ENCODE data around the gene DNASE2B.
A peak's percentile ranks its signal among the peaks of the same experiment; 100 is the strongest.

Gene DNASE2B, protein sequence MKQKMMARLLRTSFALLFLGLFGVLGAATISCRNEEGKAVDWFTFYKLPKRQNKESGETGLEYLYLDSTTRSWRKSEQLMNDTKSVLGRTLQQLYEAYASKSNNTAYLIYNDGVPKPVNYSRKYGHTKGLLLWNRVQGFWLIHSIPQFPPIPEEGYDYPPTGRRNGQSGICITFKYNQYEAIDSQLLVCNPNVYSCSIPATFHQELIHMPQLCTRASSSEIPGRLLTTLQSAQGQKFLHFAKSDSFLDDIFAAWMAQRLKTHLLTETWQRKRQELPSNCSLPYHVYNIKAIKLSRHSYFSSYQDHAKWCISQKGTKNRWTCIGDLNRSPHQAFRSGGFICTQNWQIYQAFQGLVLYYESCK

DNA sequence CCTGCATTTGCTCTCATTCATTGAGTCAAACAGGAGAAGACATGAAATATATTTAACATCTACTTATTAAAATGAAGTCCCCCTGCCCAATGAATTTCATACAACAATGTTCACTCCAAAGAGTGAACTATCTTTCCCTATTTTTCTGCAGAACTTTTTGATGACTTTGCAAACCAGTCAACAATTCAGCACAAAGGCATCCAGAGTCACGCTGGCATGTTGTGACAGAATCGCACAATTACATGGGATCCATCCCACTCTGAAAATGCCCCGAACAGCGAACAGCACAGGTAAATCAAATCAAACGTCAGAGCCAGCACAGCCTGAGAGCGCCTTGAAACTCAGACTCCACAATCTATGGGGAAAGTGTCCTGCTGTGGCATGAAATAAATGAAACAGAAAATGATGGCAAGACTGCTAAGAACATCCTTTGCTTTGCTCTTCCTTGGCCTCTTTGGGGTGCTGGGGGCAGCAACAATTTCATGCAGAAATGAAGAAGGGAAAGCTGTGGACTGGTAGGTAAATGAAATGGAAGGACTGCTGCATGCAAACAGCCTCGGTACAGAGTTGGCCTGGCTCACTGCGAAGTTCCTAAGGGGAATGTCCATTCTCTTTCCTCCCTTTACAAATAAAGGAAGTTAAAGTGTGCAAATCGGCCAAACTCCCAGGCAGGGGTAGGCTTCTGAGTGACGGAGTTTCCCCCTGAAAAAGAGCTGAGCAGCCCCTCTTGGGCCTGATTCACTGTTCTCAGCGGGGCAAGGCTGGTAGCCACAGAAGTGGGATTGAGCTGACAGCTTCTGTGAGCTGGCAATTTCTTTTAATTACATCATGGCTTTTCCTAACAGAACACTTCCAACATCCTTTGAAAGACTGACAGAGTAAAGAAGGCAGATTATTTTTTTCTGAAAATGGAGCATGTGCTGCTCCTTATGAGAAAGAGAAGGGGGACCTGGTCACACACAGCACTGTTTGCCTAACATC lies at the start of gene DNASE2B:
TSS of gene DNASE2B (plus strand) at position 310 of the 981 bp plus-strand sequence. CDS start at position 391, 81 bp downstream.
- DNase-seq (ENCODE audit: low spot score) = no peak

DNA sequence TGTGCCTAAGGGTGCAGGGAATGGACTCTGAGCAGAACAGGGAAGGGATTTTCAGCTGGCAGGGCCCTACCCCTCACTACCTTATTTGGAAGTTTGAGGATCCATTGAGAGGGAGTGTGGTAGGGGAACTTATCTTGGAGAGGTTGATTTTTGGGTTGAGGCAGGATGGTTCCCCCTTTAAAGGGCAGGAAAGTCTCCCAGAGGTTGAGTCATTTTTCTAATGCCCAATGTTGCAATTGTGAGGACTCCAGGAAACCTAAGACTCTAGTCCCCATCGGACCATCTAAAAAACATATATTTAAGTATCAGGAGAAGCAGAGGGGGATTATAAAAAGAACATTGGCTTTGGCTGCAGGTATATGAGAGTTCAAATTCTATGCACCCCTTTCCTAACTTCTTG lies 49.5 kb upstream of the DNASE2B start:
- no peak for DNase-seq (ENCODE audit: low spot score)

DNA sequence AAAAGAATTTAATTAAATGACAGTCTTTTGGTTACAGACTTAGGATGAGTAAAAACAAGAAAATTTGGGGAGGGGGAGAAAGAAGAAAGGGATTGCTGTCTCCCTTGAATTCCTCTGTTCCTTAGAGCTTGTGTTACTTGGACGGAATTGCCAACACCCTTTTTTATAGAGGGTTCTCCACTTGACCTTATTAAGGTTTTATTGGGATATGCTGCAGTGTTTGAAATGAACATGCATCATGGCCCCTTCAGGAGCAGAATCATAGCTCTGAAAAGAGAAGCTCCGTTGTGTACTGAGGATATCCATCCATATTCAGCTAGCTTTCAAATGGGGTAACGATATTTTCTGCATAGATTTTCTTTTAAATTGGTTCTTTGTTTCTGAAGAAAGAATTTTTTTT lies 48.2 kb upstream of the DNASE2B start:
- DNase-seq (ENCODE audit: low spot score) = no peak

DNA sequence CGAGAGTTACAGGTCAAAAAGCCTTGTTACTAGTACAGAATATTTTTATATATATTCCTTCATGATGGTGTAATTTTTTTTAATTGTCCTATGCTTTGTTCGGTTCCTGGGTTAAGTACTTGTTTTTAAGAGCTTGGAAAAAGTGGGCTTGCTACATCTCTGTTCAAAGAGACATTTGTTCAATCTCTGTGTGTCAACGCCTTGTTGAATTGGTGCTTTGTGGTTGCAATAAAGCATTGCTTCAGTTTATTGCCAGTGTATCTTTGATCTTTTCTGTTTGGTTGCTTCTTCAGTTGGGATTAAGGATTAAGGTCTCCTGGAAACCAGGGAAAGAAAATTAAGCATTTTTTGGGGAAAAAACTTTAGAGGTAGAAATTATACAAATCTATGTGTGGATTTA lies 47.7 kb upstream of the DNASE2B start:
- peak; percentile 71 for DNase-seq (ENCODE audit: low spot score)

DNA sequence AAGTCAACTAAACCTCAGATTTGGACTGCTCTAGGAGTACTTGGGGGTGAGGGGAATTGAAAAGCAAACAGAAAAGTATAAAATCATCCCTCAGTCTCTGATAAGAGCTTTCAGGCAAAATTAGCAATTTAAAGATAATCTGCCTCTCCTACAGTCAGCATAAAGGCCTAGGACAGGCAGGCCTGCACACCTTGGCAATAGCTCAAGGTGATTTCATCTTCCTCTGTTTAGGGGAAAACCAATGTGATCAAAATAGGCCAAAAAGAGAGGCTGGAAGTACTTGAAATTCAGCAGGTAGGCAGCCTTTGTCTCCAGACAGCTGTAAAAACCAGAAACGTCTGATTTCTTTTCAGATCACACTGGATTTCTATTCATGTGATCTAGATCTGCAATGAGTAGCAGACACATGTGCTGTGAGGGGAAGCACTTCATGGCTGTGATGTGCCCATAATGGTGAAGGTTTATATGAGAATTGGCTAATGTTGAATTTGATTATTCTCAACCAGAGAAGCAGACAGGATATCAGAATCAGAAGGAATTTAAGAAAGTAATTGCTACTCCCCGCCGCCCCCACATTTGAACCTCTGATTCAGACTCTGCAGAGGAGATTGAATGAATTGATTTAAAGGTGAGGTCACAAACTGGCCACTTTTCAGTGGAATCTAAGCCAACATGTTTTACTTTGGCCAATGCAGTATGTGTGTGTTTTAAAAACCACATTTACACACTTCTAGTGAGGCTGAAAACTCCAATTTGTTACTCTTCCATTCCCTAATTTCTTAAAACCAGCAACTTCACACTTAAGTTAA lies 45.8 kb upstream of the DNASE2B start:
- DNase-seq (ENCODE audit: low spot score) = no peak

DNA sequence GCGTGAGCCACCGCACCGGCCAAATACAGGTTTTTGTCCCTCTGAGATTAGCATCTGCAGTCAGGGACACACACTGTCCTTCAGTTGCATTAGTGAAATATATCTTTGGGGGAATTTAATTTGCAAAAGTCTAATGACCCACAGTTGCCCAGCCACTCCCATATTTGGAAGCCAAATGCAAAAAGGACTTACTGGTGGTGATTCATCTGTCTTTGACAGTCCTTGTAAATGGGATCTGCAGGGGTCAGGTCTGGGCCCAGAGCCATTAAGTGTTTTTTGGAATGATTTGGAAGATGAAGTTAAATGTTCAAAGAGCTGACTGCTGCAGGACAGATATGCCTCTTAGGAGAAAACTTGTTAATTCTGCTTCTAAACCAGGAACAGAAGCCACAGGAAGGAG lies 44.6 kb upstream of the DNASE2B start:
- DNase-seq (ENCODE audit: low spot score) = no peak

DNA sequence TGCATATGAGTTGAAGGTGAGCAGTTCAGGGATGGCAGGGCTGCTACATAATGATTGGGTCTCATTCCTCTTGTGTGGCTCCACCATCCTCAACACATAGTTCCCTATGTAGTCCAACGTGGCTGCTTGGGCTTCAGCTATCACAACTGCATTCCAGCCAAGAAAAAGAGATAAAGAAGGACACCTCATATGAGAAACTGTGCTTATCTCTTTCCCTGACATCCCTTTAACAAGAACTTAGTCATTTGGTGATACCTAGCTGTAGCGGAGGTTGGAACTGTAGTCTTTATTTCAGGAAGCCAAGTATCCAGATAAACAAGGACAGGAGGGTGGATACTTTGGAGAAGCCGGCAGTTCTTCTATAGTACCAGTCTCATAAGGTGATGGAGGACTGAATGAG lies 42.7 kb upstream of the DNASE2B start:
- no peak for DNase-seq (ENCODE audit: low spot score)

DNA sequence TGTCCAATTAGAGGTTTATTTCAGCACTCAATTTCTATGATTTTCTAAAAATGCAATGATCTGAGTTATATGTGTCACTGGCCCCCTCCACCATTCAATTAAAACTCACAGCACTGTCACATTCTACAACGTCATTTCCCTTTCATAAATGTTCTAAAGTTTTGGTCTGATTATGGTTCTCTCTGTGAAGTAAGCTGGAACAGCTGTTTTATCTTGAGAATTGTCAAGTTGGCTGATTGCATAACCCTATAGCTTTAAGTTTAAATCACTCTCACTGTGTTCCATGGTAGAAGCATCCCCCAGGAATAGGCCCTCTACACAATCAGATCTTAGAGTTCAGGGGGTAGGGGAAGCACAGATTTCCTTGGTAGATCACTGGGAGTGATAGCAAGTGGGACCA lies 41.4 kb upstream of the DNASE2B start:
- no peak for DNase-seq (ENCODE audit: low spot score)

DNA sequence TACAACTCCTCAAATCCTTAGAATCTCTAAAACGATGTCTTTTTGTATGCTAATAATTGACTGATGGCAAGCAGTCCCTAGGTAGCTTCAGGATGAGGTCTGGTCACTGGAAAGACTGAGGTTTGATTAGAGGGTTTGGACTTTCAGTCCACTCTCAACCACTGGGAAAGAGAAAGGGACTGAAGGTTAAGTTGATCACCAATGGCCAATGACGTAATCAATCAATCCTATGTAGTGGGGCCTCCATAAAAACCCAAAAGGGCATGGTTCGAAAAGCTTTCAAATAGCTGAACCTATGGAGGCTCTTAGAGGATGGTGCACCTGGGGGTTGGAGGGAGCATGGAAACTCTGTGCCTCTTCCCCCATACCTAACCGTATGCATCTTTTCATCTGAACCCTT lies 39.6 kb upstream of the DNASE2B start:
- DNase-seq (ENCODE audit: low spot score) = no peak

DNA sequence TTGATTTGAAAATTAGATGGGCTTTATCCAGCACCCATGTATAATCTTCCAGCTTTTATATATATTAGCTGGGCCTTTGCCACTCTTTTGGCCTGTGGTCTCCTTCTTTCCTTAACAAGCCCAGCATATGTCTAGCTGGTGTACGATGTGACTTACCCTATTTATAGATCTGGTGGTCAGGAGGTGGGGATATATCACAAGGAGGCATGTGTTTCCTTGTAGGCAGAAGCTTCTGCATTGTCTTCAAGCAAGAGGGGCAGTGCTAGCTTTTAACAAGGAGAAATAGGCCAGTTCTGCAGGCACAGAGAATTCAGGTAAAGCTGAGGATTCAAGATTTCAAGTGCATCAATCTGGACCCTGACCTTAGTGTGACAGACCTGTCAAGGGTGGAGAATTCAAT lies 38.0 kb upstream of the DNASE2B start:
- DNase-seq (ENCODE audit: low spot score) = no peak

DNA sequence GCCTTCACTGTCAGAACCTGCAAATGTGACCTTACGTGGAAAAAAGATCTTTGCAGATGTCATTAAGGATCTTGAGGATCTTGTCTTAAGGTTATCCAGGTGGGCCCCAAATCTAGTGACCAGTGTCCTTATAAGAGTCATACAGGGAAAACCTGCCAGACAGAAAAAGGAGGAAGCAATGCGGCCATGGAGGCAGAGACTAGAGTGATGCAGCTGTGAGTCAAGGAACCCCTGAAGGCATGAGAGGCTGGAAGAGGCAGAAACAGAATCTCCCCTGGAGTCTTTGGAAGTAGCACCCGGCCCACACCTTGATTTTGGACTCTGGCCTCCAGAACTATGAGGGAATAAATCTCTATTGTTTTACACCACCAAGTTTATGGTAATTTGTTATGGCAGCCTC lies 36.5 kb upstream of the DNASE2B start:
- DNase-seq (ENCODE audit: low spot score) = no peak

DNA sequence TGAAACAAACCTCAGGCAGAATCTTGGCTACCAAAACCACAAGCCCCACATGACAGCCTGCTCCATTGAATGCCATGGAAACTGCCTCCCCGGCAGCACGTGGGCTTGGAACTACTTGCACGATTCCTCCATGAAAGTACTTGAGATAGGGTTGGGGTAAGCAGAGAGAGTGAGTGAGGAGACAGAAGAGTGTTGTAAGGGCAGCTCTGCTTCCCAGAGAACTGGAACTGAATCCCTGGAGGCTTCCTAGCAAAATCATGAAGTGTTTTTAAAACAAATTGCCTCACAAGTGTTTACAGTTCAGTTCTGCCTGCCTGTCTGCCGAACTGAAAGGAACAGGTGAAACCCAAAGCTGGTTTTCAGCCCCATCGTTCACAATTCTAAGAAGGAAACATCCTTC lies 35.3 kb upstream of the DNASE2B start:
- no peak for DNase-seq (ENCODE audit: low spot score)

DNA sequence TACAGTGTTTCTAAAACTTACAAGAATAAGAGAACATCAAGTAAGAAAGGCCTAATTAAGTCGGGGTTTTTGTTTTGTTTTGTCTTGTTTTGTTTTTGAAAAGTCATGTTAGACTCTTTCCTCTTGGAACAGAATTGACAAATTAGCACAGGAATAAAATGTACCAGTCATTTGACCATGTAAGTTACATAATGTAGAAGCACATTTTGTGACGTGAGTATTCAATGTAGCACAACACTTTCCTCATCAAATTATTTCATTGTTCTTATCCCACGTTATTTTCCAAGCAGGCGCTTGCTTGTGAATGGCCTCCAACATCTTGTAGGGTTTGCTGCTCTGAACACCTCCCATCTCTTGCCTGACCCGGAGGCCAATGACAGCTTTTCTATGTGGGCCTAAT lies 34.7 kb upstream of the DNASE2B start:
- DNase-seq (ENCODE audit: low spot score) = no peak

DNA sequence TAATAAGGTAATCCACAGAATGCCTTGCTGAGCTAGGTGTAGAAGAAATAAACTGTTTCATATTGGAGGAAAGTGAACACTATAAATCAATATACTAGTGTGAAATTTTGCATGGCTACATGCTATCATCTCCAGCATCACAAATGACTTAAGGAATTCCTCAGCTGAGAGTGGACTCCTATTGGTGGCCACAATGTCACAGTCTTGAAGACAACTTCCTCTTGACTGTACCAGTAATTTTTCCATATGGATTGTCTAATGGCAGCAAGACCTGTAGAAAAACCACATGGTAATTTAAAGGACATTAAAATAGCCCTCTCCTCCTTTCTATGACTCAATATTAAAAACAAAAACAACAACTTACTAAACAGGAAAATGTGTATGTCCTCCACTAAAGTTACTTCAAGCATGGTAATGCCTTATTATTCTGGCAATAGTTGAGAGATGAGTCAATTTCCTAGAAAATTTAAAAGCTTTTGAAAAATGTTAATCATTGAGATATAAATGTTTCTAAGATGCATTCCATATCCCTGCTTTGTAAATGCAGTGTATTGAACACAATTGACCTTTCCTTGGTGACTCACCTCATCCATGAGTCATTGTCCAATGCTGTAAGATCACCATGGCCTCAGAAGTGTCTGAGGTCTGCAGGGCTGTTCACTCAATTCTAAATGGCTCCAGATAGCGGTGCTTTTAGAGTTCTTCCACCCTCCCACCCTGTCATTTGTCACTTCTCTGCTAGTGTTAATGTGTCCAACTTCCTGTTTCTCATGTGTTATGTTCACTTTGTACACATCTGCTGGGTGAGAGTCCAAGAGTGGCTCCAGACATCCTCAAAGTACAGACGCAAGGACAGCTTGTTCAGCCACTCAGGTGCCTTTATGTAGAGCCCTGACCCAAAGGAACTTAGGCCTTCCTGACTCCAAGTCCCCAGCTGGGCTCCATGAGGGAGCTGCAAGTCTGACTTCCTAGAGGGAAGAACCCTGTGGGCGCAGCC lies 32.8 kb upstream of the DNASE2B start:
- DNase-seq (ENCODE audit: low spot score) = no peak

DNA sequence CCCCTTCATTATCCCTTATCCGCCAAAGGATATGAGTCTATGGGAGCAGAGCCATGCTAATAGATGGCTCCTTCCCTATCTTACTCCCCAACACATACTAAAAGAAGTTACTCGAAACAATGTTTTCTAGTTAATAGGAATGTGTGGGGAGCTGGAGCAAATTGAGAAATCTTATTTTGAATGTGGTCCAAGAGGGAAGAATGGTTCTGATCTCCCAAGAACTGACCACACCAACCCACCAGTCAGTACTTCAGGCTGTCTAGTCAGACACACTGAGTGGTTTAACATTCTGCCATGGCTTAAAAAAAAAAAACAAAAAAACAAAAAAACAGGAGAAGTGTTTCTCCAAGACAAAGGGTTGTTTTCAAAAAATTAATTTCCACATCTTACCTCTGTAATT lies 31.5 kb upstream of the DNASE2B start:
- no peak for DNase-seq (ENCODE audit: low spot score)

DNA sequence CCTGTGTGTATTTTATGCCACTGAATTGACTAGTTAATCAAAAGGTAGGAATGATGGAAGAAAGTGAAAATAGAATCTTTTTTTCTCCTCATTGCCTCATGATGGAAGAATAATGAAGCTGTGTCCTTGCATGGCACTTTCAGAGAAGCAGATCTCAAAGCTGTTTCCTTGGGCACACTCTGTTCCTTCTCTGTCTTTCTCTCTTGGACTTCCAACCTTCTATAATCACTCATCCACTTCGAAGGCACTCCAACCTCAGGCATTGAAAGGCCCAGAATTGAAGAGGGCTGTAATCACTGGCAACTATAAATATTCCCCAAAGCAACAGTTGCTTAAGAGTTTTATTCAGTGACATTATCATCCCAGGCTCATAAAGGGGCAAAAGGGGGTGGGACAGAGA lies 31.1 kb upstream of the DNASE2B start:
- DNase-seq (ENCODE audit: low spot score) = no peak

DNA sequence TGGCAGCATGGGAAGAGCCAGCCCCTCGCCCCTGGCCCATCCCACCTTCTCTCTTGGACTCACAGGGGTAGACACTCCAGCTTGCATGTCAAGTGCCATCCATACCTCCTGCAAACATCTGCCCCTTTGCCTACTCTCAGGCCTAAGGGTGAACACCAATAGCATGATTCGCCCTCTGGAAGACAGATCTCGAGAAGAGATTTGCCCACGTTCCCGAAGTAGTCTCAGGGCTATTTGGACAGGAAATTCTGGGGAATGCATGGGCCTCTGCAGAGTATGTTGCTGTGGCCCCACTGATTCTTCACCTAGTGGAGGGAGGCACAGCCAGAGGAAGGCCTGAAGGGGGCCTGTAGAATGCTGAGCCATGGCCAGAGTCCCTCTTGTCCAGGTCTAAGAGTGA lies 29.8 kb upstream of the DNASE2B start:
- no peak for DNase-seq (ENCODE audit: low spot score)

DNA sequence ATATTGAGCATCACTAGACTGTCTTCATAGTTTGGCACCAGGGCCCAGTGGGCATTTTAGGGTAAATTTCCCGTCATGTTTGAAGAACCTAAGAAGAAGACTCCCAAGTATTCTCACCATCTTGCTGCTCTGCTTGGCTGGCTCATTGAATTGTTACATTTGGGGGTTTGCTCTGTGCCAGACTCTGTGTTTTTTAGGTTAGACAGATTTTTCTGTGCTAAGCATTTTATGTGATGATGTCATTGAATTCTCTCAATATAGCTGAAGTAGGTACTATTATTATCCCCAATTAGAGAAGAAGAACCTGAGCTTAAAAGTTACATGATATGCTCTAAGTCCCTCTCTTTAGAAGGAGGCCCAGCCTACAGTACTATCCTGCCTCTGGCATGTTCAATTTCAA lies 28.0 kb upstream of the DNASE2B start:
- no peak for DNase-seq (ENCODE audit: low spot score)

DNA sequence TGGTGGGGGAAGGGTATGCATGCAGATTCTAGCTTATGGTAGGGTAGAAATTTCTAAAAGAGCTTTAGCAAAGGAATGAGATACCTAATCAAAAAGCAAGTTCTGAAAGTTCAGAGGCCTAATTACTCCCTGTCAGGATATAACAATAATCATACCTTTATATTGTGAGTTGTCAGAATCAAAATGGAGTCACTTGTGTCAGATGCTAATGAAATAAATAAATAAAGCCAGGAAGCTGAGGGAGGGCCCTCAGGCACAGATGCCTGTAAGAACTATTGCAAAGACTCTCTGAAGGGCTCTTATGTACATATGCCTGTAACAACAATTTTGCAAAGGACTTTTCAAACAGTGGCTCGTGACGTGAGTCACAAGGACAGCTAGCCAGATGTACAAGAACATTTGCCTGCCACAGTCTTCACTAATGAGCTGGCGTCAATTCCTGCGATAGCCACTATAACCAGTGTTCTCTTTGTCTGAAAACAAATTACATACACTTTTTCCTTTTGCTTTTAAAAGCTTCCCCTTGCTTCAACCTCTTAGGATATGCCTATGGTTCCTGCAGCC lies 27.4 kb upstream of the DNASE2B start:
- DNase-seq (ENCODE audit: low spot score) = no peak

DNA sequence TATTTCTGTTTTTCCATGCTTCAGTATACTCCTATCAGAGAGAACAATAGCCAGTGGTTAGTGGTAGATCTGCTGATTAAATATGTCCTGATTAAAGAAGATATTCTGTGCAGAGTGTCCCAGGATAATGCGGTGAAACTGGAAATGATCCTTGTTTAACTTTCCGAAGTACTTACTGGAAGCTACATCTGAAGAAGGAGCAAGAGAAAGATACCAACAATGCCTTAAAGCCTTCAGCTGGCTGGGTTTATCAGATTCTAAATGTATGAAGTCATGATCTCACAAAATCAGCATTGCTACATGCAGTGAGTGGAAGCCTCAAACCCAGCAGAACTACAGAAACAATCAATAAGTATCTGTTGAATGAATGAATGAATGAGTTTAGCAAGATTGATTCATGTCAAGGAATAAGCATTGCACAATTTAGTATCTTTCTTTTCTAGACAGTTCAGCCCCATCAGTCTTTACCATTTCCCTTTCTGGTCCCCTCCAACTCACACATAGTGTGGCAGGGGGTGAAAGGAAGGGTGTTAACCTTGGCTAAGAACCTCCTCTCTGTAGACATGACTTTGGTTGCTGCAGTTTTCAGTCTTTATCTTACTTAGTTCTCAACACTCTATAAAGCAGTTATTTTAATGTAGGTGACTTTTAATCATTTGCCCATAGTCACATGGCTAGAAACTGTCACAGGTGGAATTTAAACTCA lies 24.7 kb upstream of the DNASE2B start:
- DNase-seq (ENCODE audit: low spot score) = no peak
